Measurements from ENCODE around the gene TMEM59.
"Not testable (repeated sequence)": the region's sequence is repeated elsewhere in the genome, so short reads cannot be mapped to it uniquely, and the experiment has no call there.

TMEM59 gene

DNA sequence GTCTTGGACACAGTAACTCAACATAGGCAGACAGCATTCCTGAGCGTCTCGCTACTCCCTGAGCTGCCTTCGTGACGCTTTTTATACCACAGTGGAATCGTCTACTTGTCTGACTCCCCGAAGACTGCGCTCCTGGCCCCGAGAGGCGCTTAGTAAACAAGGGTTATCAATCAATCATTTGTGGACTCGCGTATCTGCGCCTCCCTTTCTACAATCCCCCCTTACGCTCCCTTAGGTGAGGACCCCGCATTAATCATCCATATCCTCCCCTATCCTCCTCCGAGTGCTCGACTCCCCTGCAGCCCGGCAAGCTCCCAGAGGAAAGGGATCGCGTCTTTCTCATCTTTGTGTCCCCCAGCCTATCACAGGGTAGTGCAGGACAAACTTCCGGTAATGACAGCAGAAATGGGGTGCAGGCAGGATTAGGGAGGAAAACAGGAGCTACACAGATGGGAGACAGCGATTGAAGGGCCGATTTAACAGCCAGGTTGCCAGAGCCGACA, 522 bp downstream of the TMEM59 start:
- DNase-seq: no peak

DNA sequence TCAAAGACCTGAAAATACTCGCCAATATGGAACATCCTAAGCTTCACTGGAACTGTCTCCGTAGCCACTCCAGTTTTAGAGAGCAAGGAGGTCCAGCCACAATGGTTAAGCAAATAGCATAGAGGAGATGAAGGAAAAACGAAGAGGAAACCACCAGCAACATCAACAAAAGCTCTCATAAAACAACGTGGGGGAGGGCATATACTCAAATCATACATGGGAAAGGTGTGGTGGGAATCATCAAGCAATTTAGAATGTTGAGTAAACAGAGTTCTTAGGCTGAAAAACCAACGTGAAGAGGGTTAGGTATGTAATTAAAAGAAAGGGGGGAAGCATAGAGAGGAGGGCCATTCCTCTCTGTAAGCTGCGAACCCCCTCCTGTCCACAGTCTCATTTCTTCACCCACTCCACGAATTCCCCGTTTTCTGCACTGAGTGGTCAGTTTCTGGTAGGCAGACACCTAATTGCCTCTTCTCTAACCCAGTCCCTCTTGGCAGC, 1.0 kb downstream of the TMEM59 start:
- DNase-seq: no peak

DNA sequence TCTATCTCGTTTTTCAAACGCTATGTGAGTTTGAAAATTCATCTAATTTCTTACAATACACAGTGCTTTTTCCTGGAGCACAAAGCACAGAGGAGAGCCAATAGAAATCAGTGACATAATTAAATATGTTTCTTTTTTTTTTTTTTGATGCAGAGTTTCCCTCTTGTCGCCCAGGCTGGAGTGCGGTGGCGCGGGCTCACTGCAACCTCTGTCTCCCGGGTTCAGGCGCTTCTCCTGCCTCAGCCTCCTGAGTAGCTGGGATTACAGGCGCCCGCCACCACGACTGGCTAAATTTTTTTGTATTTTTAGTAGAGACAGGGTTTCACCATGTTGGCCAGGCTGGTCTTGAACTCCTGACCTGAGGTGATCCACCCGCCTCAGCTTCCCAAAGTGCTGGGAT, 2.6 kb downstream of the TMEM59 start:
- not testable (repeated sequence) for DNase-seq

DNA sequence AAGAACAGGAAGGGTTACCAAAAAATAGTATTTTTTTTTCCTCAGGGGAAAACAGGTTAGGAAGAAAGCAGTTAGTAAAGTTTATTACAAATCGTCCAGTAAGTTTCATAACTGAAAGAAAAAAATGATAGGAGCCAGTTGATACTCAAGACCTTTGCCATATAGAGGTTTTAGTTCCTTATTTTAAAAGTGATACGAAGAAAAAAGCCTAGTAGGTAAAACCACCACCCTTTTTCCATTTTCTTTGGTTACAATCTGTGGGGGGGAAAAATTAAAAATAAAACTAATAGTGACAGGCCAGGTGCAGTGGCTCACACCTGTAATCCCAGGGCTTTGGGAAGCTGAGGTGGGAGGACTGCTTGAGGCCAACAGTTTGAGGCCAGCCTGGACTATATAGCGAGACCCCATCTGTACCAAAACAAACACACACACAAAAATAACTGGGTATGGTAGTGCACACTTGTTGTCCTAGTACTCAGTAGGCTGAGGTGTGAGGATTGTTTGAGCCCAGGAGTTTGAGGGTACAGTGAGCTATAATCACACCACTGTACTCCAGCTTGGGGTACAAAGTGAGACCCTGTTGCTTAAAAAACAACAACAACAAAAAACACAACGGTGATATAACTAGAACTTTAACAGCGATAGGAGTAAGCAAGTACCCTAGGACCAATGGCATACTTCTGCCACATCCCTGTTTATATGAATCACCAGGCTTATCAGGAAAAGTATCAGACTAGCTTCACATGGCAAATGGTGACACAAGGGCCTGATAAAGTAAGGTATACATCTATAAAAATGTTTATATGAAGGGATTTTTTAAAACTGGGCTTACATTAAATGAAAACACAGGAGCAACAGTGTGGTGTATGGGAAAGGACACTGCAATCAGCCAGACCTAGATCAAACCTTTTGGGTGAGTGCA, 5.4 kb downstream of the TMEM59 start:
- no peak for DNase-seq

DNA sequence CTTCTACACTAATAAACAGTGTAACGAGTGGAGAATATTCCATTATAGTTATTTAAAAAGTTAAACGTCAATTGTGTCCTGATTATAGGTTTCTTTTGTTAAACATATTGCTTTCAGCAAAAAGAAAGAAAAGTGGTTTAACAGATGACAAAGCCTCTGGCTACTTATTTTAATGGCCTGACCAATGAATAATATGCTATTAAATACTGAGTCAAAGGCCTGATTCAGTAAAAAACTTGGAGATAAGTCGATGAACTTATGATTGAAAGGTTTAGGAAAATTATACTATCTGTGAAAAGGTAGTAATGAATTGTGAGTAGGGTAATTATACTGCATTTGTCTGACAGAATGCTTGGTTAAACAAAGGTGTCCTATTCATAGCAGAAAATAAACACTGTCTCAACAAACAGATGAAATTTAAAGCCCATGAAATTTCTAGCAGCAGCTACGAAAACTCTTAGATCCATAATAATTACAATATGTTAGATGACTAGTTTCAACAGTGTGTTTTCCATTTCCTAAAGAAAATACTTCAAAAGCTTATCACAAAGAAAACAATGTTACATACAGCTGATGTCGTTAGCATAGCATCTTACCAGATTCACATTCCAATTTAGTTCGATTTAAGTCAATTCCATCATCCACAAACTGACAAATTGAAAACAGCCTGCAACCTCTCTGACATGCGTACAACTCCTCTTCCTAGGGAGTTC, 6.2 kb downstream of the TMEM59 start:
- no peak for DNase-seq

DNA sequence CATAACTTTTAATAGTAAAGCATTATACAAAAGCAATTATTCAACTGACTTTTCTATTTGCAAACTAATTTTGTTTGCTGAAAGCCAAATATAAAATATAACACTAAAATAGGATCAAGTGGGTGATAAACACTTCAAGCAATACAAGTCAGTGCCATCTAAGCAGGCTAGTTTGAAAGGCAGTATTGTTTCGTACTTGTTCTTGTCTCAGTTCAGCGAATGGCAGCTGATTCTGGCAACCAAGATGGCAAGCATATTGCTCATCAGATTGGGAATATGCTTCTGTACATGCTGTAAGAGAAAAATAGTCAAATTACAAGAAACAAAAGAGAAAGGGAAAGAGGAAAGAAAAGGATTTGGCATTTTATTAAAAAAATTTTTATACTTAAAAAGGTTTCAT, 7.5 kb downstream of the TMEM59 start:
- no peak for DNase-seq

DNA sequence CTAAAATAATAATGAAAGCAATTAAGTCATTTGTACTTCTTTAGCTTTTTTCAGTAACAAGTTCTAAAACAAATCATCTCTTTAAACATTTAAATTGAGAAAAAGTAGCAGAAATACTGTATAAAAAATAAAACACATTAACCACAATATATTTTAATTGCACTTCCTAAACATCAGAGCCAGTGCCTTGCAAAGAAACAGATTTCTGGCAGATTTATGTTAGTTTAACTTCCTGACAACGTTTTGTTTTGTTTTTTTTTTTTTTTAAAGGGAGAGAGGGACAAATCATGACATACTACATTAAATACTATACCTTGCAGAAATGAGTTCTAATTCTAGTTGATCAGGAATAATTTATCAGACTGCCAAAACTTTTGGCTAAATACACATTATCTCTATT, 11.2 kb downstream of the TMEM59 start:
- no peak for DNase-seq

DNA sequence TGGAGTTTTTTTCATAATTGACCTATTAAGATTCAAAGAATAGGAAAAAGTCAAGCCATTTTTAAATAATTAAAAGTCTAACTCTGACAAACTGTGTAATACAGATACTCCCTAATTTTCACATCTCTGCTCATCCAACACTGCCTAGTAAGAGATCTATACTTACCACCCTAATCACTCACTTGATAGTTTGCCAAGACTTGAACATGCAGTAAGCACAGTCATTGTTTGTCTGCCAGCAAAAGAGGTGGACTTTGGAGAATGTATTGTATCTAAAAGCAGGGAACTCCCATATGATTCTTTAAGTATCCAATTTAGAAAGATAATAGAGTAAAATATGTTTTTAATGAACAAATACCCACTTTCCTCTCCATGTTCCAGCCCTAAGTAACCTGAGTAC, 15.5 kb downstream of the TMEM59 start:
- no peak for DNase-seq

DNA sequence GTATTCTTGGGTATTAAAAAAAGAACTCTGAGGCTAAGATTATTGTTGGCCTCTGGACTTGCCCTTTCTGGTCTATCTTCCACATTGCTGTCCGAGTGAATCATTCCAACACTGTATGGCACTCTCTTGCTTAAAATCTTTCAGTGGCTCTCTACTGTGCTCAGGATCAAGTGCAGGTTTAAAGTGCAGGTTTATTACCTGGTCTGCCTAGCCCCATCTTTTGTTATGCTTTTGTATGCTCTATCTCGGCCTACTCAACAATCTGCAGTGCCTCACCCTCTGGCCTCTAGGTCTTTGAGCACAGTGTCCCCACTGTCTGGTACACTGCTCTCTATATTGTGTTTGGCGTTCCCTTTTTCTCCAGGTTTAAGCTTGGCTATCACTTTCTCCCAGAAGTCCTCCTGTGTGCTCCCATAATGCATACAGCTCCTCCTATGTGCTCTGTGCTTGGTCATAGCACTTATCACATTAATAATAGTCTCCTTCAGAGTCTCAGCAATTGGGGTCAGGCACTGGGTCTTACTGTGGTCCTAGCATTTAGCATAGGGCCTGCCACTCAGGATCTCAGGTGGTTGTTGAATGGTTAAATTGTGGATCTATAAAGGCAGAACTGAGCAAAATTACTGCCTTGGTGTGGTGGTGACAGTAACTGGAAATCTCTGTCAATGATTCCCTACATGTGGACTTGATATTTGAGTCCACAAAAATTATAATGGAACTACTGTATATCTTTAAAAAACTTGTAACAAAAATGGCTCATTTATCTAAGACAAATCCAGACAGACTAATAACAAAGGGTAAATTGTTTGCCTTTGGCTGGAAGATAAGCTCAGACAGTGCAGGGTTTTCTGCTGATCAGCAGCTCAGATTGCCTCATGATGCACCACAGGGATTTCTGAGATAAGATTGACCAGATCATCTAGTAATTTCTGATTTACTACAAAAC, 24.4 kb downstream of the TMEM59 start:
- DNase-seq: no peak

DNA sequence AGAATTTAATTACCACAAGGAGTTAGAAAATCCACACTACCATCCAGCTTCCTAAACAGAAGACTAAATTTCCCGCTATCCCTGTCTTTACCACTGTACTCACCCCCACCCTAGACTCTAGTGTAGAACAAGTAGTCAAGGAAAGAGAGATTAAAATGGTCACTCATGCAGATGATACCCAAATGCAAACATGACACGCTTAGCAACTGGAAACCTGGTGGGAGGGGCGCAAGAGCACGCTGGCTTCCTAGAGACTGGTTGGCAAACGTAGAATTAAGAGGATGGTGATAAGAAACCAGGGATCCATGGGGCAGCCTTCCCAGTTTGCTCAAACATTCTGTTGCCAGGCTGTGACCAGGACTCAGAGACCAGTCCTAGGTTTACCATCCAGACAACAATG, 25.2 kb downstream of the TMEM59 start:
- no peak for DNase-seq

DNA sequence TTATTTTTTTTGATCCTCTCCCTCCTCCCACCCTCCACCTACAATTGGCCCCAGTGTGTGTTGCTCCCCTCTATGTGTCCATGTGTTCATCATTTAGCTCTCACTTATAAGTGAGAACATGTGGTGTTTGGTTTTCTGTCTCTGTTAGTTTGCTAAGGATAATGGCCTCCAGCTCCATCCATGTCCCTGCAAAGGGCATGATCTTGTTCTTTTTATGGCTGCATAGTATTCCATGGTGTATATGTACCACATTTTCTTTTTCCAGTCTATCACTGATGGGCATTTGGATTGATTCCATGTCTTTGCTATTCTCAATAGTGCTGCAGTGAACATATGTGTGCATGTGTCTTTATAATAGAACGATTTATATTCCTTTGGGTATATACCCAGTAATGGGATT, 28.2 kb downstream of the TMEM59 start:
- not testable (repeated sequence) for DNase-seq

DNA sequence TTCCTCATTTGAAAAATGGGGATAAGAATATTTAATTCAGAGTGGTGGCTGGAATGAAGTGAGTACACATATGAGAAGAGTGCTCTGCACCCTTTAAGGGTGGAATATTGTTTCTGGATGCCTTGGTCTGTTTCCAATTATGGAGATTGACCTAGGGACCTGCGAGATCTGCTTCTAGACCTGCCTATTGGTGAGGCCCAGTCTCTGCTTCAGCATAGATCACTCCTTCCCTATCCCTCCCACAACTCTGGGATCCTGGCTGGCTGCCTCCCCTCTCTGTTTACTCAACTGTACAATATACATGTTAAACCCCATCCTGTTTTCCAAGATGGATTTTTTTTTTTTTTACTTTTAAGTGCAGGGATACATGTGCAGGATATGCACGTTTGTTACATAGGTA, 28.6 kb downstream of the TMEM59 start:
- DNase-seq: no peak

DNA sequence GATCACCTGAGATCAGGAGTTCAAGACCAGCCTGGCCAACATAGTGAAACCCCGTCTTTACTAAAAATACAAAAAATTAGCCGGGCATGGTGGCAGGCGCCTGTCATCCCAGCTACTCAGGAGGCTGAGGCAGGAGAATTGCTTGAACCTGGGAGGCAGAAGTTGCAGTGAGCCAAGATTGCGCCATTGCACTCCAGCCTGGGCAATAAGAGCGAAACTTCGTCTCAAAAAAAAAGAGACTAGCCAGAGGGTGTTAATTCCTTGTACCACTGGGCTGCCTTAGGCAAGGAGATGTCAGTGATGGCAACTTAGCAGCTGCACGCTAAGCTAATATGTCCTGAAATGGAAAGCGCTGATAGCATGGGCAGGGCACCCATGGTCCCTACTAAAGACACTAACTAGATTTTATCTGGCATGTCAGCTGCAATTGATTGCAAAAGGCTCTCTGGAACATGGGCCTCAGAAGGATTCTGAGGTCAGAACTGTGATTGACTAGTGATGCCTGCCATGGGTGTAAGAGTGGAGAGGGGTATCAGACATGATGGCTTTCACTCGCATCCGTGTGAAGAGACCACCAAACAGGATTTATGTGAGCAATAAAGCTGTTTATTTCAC, 33.3 kb downstream of the TMEM59 start:
- not testable (repeated sequence) for DNase-seq

DNA sequence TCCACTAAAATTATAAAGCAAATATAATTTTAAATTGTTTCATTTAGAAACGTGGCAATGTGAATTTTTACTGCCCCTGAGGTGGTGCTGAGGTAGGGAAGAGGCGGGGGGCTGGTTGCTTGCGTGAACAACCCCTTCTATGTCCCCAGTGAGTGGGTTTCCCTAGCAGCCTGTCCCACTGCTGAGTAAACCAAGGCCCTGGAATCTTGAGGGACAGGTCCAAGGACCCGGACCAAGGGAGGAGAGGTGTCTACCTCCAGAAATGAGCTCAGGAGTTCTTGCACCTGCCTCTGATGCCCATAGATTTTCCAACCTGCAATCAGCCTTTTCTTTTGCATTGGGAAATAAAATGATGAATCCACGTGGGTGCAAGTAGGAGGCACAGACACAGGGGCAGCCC, 34.4 kb downstream of the TMEM59 start:
- no peak for DNase-seq

DNA sequence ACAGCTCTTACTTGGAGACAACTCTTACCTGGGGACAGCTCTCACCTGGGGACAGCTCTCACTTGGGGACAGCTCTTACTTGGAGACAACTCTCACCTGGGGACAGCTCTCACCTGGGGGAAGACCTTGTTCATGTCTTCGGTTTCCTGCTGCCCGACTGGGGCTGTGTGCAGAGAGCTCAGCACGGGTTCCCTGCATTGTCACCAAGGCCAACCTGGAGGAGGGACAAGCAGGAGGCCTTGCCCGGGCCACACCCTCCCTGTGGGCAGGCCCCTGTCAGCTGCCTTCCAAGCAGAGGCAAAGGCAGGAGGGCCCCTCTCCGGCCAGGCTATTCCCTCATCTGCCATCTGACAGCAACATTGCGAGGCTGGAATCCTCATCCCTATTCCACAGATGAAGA, 35.0 kb downstream of the TMEM59 start, which contains the start of gene LDLRAD1:
TSS of gene LDLRAD1 (minus strand) at position 208 of the 400 bp plus-strand sequence. CDS start at position 134, 74 bp downstream.
- DNase-seq: no peak

DNA sequence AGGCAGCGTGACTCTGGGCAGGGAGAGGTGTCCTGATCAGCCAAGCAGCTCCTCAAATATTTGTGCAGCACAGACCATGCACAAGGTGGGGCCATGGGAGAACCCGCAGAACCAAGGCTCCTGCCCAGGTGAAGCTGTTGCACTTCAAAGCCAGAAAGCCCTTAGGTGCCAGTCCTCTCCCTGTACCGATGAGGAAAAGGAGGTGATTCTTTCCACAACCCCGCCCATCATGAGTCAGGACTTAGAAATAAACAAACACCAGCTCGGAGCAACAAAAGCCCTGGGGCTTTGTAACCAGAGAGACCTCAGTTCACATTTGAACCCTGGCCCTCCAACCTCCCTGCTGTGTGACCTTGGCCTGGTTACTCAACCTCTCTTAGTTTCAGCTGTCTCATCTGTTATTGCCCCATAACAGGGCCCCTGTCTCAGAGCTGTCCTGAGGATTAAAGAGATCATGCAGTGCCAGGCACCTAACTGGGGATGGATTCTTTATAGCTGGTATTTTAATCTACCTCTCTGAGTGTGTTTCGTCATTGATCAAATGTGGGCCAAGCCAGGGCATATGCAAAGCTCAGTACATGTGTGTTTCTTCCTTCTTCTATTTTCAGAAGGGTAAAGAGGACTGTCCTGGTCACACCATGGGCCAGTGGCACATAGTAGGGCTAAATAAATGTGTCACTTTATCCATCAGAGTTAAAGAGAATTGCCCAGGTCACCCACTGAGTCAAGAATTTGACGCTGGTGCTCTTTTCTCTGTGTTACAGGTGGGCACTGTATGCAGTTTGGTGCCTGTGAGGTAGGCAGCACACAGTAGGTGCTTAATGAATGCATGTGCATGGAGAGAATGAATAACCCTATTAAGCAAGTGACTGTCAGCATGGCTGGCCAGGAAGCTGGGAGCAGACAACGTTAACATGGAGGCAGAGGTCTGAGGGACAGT, 36.4 kb downstream of the TMEM59 start:
- no peak for DNase-seq

DNA sequence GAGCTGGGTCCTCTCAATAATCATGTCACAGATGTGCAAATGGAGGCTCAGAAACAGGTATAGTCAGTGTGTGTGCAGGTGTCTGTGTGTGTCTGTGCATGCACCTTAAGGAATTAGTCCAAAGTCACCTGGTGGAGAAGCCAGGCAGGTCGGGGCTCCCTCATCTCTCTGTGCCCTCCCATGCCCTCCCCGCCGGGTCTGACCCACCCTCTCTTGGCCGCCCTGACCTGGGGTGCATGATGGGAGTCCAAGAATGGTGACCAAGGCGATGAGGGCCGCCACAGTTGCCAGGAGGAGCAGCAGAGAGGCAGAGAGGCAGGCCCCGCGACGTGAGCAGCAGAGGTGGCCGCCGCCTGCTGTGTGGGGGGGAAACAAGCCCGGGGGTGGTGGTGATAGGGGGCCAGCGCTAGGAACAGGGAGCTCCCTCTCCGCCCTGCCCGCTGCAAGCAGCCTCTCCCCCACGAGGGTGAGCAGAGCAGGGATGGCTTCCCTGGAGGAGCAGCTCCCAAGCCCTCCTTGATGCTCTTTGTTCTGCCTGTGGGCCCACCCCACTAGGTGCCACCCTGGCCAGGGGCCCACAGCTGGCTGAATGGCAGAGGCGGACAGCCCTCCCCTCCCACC, 38.9 kb downstream of the TMEM59 start:
- no peak for DNase-seq

DNA sequence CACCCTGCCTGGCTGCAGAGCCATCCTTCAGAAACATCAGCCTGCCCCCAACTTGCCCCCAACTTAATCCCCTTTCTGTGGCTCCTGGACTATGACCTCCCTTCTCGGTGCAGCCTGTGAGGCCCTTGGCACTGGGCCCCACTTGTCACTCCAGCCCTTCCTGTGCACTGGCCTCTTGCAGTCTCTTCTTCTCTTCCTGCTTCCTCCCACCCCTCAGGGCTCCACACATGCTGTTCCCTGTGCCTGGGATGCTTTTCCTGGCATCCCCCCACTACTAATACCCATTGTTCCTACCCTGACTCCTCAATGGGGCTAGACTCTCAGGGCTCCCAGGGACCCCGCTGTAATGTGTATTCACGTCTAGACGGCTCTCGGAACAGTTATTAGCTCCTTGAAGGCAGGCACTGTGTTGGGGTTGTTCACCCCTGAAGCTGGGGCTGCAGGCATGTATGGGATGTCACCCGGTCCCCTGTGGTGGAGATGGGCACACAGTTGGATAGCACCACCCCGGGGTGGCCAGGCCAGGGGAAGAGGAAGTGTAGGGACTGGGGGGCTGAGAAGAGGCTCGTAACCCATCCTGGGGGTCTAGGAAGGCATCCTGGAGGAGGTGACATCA, 39.5 kb downstream of the TMEM59 start:
- no peak for DNase-seq

DNA sequence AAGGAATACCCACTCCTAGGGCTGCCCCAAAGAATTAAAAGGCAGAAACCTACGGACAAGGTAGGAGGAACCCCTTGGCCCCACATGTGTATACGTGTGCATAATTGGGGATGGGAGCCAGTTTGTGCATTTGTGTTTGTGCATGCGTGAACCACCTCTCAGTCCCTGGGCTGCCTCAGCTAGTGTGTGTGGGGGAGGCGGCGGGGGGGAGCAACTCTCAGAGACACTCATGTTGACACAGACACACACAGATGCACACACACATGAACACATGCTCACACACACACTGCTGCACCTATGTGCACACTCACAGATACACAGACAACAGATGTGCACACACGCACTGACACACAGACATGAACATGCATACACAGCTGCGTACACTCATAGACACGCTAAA, 40.1 kb downstream of the TMEM59 start:
- DNase-seq: no peak

DNA sequence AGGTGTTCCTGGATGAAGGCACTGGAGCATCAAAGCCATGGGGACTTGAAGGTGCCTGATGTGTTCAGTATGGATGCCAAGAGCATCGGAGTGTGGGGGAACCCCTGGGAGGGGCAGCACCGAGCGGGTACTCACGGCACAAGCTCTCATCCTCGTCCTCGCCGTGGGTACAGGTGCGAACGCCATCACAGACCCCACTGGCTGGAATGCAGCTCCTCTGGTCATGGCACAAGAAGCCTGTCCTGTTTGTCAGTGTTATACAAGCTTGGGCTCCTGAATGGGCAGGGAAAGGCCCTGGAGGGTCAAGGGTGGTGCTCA, 41.0 kb downstream of the TMEM59 start:
- no peak for DNase-seq
